Measurements from ENCODE around the gene STAT5B. TPM values are rescaled to one million over a fixed set of nuclear protein-coding genes. Genes with fewer than 3 reads are reported as not detected.

The STAT5B gene
- total RNA-seq, 1 experiment from 2014 or later: 42.9 TPM

DNA sequence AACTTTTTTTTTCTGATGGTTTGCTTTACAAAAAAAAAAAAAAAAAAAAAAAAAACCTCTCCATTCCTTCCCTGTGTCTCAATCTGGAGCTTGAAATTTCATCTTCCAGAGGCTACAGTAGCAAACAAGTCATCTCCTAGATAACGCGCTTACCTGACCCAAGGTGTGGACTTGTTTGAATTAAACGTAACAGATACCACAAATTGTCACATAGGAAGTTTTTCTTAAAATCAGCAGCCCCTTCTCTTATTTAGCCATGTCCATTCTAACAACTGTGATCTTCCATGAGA, 2.0 kb downstream of the STAT5B start:
- DNase-seq: no peak
- Histone ChIP-seq H4K20me1 (ENCODE audit: control insufficient read depth, insufficient read depth, insufficient read length) (no peaks in the 10 kb centered on the region), H4K5ac (ENCODE audit: insufficient read length, low read depth, low read length) (no peak overlapping the region), H2BK120ac (ENCODE audit: low read depth, low read length, poor library complexity, severe bottlenecking) (no peak overlapping the region), H4K91ac (ENCODE audit: insufficient read length, low read depth, low read length) (no peak overlapping the region), H3K27ac (ENCODE audit: insufficient read length, low read depth, low read length) (no peak overlapping the region), H2AK5ac (ENCODE audit: insufficient read length, low read length) (no peak overlapping the region), H3K56ac (ENCODE audit: insufficient read length, low read depth, low read length) (no peak overlapping the region), H3K23ac (ENCODE audit: insufficient read length, low read depth, low read length) (no peak overlapping the region), H2AFZ (ENCODE audit: low read length) (no peak overlapping the region), H3K4me2 (ENCODE audit: insufficient read depth, insufficient read length, low read length) (no peak overlapping the region), H3K9ac (ENCODE audit: extremely low read depth, insufficient read length, low read length) (no peak overlapping the region), H3K14ac (ENCODE audit: insufficient read depth, low read length) (no peak overlapping the region), H3T11ph (ENCODE audit: low read length) (no peak overlapping the region), H3K4ac (ENCODE audit: low read depth, low read length) (no peak overlapping the region), H3K9me3 (ENCODE audit: control insufficient read depth, low read depth, low read length) (no peaks in the 10 kb centered on the region), H3K4me1 (ENCODE audit: insufficient read depth, low read length) (peaks cover 9% of the 10 kb centered on the region), H2BK15ac (ENCODE audit: low read depth, low read length) (no peak overlapping the region), H3K23me2 (ENCODE audit: insufficient read length, low read depth, low read length, poor library complexity, severe bottlenecking) (peaks cover 12% of the 10 kb centered on the region), H3K79me1 (ENCODE audit: insufficient read depth, low read depth, low read length, poor library complexity, severe bottlenecking) (peaks cover 3% of the 10 kb centered on the region), H2BK20ac (ENCODE audit: low read depth, low read length, poor library complexity, severe bottlenecking) (no peak overlapping the region), H3K18ac (ENCODE audit: insufficient read length, low read depth, low read length) (no peak overlapping the region), H2BK5ac (ENCODE audit: insufficient read length, low read length) (no peak overlapping the region), H3K27me3 (ENCODE audit: insufficient read depth, low read length) (no peaks in the 10 kb centered on the region), H3K79me2 (ENCODE audit: insufficient read depth, low read length) (peaks cover 4% of the 10 kb centered on the region; the same call in 1 of the 2 replicates), H2BK12ac (ENCODE audit: insufficient read length, low read depth, low read length) (no peak overlapping the region), H4K8ac (replicated peaks; ENCODE audit: insufficient read length, low read depth, low read length) (no peak overlapping the region)
- no peak for TF ChIP-seq CTCF (conservative IDR thresholded peaks at IDR 0.05)
- no CpG with 5 or more reads among the region's 3 CpGs for WGBS (ENCODE audit: extremely low coverage, insufficient read length, low lambda C conversion rate)
- Mint-ChIP-seq H3K9me3 (no peaks in the 10 kb centered on the region; a peak in 1 of 5 replicates), H3K4me1 (peaks cover 44 to 47% of the 10 kb centered on the region in 2 experiments), H3K27me3 (ENCODE audit: low read depth) (peaks cover 4% of the 10 kb centered on the region), H3K4me3 (peak overlapping the region; percentile 90 to 94; a peak in 4 of 5 replicates), H3K27ac (0 out of 7 replicates have a peak overlapping the region, but pooled peaks of 1 of the 3 experiments have one; percentile 6), H3K36me3 (ENCODE audit: insufficient read depth in 1 of 3, low read depth in 3 of 3) (no peaks in the 10 kb centered on the region; a peak in 2 of 7 replicates)

All from H9 (cell line).